H1 (cell line): ENCODE data around the gene MED10. TPM values are rescaled to one million over a fixed set of nuclear protein-coding genes. Genes with fewer than 3 reads are reported as not detected.

Experiments used
- CTCF ChIA-PET: fragments of 300-600 bp; sonication (Branson Sonifier 250); formaldehyde crosslinking; loops from one replicate; lab custom pipeline; 2021; ENCODE audit not compliant: partially characterized antibody; lab: Charles Lee
- POLR2A ChIA-PET: fragments of 300-600 bp; sonication (Branson Sonifier 250); formaldehyde crosslinking; loops from one replicate; lab custom pipeline; 2021; ENCODE audit warnings: inconsistent platforms; ENCODE audit not compliant: partially characterized antibody; lab: Charles Lee
- DNase-seq, 2 experiments: peaks; one replicate each; pipeline versions ENCODE4 v3.0.0 to v3.0.0-alpha.2; 2010 to 2022; ENCODE audit warnings: low spot score in 2 of 2, low read depth in 1 of 2, mixed read lengths in 1 of 2
- FAIRE-seq: peaks from 2 replicates; lab custom pipeline; 2011; peaks lifted over from hg19 to GRCh38; lab: Jason Lieb, UNC
- H2AFZ ChIP-seq: 2 replicates; pipeline ENCODE4 v1.8.1; 2012; ENCODE audit warnings: low read length, inconsistent platforms
- H2AK5ac ChIP-seq: 2 replicates; pipeline ENCODE4 v1.6.1; 2013; ENCODE audit warnings: low read depth, low read length
- H2BK120ac ChIP-seq: replicated peaks from 2 replicates; pipeline ENCODE3; 2013; ENCODE audit warnings: low read depth, low read length, inconsistent platforms
- H2BK12ac ChIP-seq: 2 replicates; pipeline ENCODE4 v1.6.1; 2013; ENCODE audit warnings: low read depth, low read length
- H2BK15ac ChIP-seq: 2 replicates; pipeline ENCODE4 v1.6.1; 2013; ENCODE audit warnings: low read length
- H2BK20ac ChIP-seq: 2 replicates; pipeline ENCODE4 v1.6.1; 2013; ENCODE audit warnings: low read length
- H2BK5ac ChIP-seq: 2 replicates; pipeline ENCODE4 v1.6.1; 2013; ENCODE audit warnings: low read depth, low read length
- H3K14ac ChIP-seq: 2 replicates; pipeline ENCODE4 v1.6.1; 2013; ENCODE audit warnings: inconsistent platforms; ENCODE audit not compliant: insufficient read length
- H3K18ac ChIP-seq: 2 replicates; pipeline ENCODE4 v1.6.1; 2013; ENCODE audit warnings: low read length; ENCODE audit errors: extremely low read depth
- H3K23ac ChIP-seq: 2 replicates; pipeline ENCODE4 v1.6.1; 2013; ENCODE audit warnings: inconsistent platforms; ENCODE audit not compliant: insufficient read length
- H3K23me2 ChIP-seq: 2 replicates; pipeline ENCODE4 v1.6.1; 2013; ENCODE audit warnings: low read depth, low read length
- H3K27ac ChIP-seq: 2 replicates; pipeline ENCODE4 v1.6.1; 2011; ENCODE audit warnings: low read depth, low read length, inconsistent platforms
- H3K27me3 ChIP-seq, 4 experiments: replicated peaks in 1 of 4; 1 replicate in 1 of 4; 2 replicates in 3 of 4; pipeline versions ENCODE4 v1.6.1 to v1.8.1; 2011 to 2013; ENCODE audit warnings: low read length in 3 of 4, mild to moderate bottlenecking in 3 of 4, inconsistent platforms in 2 of 4, mixed read lengths in 2 of 4, moderate library complexity in 1 of 4; ENCODE audit not compliant: control insufficient read depth in 3 of 4, insufficient read depth in 3 of 4; ENCODE audit errors: extremely low read depth in 1 of 4
- H3K36me3 ChIP-seq, 4 experiments: 2 replicates each; pipeline versions ENCODE4 v1.6.1 to v1.8.1; 2011 to 2013; ENCODE audit warnings: mild to moderate bottlenecking in 4 of 4, low read length in 3 of 4, moderate library complexity in 2 of 4, control low read depth in 1 of 4, inconsistent platforms in 1 of 4; ENCODE audit not compliant: insufficient read depth in 4 of 4, control insufficient read depth in 2 of 4
- H3K4ac ChIP-seq: replicated peaks from 2 replicates; pipeline ENCODE3; 2013; ENCODE audit warnings: low read length, low read depth, mixed read lengths, inconsistent platforms; ENCODE audit not compliant: insufficient read length
- H3K4me1 ChIP-seq, 4 experiments: replicated peaks in 1 of 4; 1 replicate in 1 of 4; 2 replicates in 3 of 4; pipeline versions ENCODE4 v1.6.1 to v1.8.1; 2011 to 2013; ENCODE audit warnings: low read length in 3 of 4, inconsistent platforms in 2 of 4, mixed read lengths in 1 of 4; ENCODE audit not compliant: insufficient read depth in 4 of 4, control insufficient read depth in 3 of 4
- H3K4me2 ChIP-seq, 2 experiments: 2 replicates each; pipeline versions ENCODE4 v1.6.1 to v1.8.1; 2011 to 2013; ENCODE audit warnings: low read depth in 2 of 2, low read length in 2 of 2, control low read depth in 1 of 2, inconsistent platforms in 1 of 2, mild to moderate bottlenecking in 1 of 2; ENCODE audit not compliant: insufficient read depth in 1 of 2
- H3K4me3 ChIP-seq, 4 experiments: fragments of 200-600, 300-600 bp in 1 of 4; sonication (generic), shearing (Covaris generic), sonication (Bioruptor Twin) in 1 of 4; 2 replicates each; pipeline versions ENCODE4 v1.5.1 to v1.8.1; 2011 to 2016; ENCODE audit warnings: low read length in 4 of 4, low read depth in 3 of 4, control low read depth in 2 of 4, inconsistent platforms in 2 of 4, mild to moderate bottlenecking in 2 of 4, mixed read lengths in 1 of 4, moderate library complexity in 1 of 4; ENCODE audit not compliant: insufficient read depth in 2 of 4; ENCODE audit errors: extremely low read depth in 1 of 4
- H3K56ac ChIP-seq: replicated peaks from 2 replicates; pipeline ENCODE3; 2013; ENCODE audit warnings: low read depth, mild to moderate bottlenecking, mixed read lengths, low read length, inconsistent platforms; ENCODE audit not compliant: insufficient read length
- H3K79me1 ChIP-seq: 2 replicates; pipeline ENCODE4 v1.6.1; 2013; ENCODE audit warnings: low read depth, low read length, control low read depth
- H3K79me2 ChIP-seq, 2 experiments: 2 replicates each; pipeline versions ENCODE4 v1.6.1 to v1.8.1; 2012 to 2013; ENCODE audit warnings: low read length in 2 of 2, mild to moderate bottlenecking in 2 of 2, inconsistent platforms in 1 of 2; ENCODE audit not compliant: insufficient read depth in 2 of 2, control insufficient read depth in 1 of 2
- H3K9ac ChIP-seq, 4 experiments: replicated peaks in 1 of 4; 1 replicate in 1 of 4; 2 replicates in 3 of 4; pipeline versions ENCODE4 v1.6.1 to v1.8.1; 2011 to 2013; ENCODE audit warnings: low read depth in 3 of 4, low read length in 3 of 4, control low read depth in 2 of 4, mild to moderate bottlenecking in 2 of 4, moderate library complexity in 2 of 4, inconsistent platforms in 1 of 4; ENCODE audit errors: extremely low read depth in 1 of 4
- H3K9me3 ChIP-seq, 2 experiments: 2 replicates each; pipeline versions ENCODE4 v1.6.1 to v1.8.1; 2012 to 2013; ENCODE audit warnings: mild to moderate bottlenecking in 2 of 2, moderate library complexity in 2 of 2, control low read depth in 1 of 2, inconsistent platforms in 1 of 2, low read depth in 1 of 2, low read length in 1 of 2, mixed read lengths in 1 of 2; ENCODE audit not compliant: insufficient read depth in 2 of 2
- H4K20me1 ChIP-seq, 2 experiments: replicated peaks in 1 of 2; 2 replicates each; pipeline versions ENCODE3 to v1.8.1; 2011 to 2013; ENCODE audit warnings: inconsistent platforms in 2 of 2, low read length in 2 of 2, mild to moderate bottlenecking in 1 of 2; ENCODE audit not compliant: insufficient read depth in 2 of 2, control insufficient read depth in 1 of 2
- H4K5ac ChIP-seq: 2 replicates; pipeline ENCODE4 v1.6.1; 2013; ENCODE audit warnings: low read length, low read depth, mixed read lengths, inconsistent platforms; ENCODE audit not compliant: insufficient read length
- H4K8ac ChIP-seq: 2 replicates; pipeline ENCODE4 v1.8.0; 2013; ENCODE audit warnings: mild to moderate bottlenecking, moderate library complexity, low read length, inconsistent platforms; ENCODE audit not compliant: insufficient read depth; ENCODE audit errors: extremely low read depth
- H4K91ac ChIP-seq: replicated peaks from 2 replicates; pipeline ENCODE3; 2013; ENCODE audit warnings: low read length, mixed read lengths, inconsistent platforms; ENCODE audit not compliant: insufficient read length
- CEBPB ChIP-seq: IDR thresholded peaks from 2 replicates; pipeline ENCODE4 v1.6.1; 2012; ENCODE audit warnings: low read depth, low read length
- EZH2 ChIP-seq: fragments of 200-600 bp; sonication (generic); IDR thresholded peaks from 2 replicates; pipeline ENCODE4 v1.7.1; 2012; ENCODE audit warnings: low read depth, mild to moderate bottlenecking, moderate library complexity, low read length, inconsistent platforms; ENCODE audit not compliant: severe bottlenecking
- JUND ChIP-seq: IDR thresholded peaks from 2 replicates; pipeline ENCODE4 v1.6.1; 2011; ENCODE audit warnings: mild to moderate bottlenecking, improper control_type of control experiment, low read length
- KDM5A ChIP-seq: fragments of 200-600 bp; IDR thresholded peaks from 2 replicates; pipeline ENCODE4 v1.7.1; 2012; ENCODE audit warnings: mild to moderate bottlenecking, low read length, inconsistent platforms, mixed read lengths
- SAP30 ChIP-seq: fragments of 300-600 bp; sonication (generic); IDR thresholded peaks from 2 replicates; pipeline ENCODE4 v1.7.1; 2012; ENCODE audit warnings: low read length, moderate library complexity, mild to moderate bottlenecking, inconsistent platforms; ENCODE audit not compliant: insufficient read depth, insufficient replicate concordance
- SP1 ChIP-seq: IDR thresholded peaks from 2 replicates; pipeline ENCODE4 v1.6.1; 2011; ENCODE audit warnings: low read depth, low read length
- SP2 ChIP-seq: IDR thresholded peaks from 2 replicates; pipeline ENCODE4 v1.6.1; 2012; ENCODE audit warnings: mild to moderate bottlenecking, low read length, inconsistent platforms
- SUZ12 ChIP-seq: fragments of 200-600 bp; sonication (generic); IDR thresholded peaks from 2 replicates; pipeline ENCODE4 v1.6.1; 2012; ENCODE audit warnings: mild to moderate bottlenecking, inconsistent platforms, low read length, moderate library complexity, mixed read lengths
- TEAD4 ChIP-seq: IDR thresholded peaks from 2 replicates; pipeline ENCODE4 v1.6.1; 2012; ENCODE audit warnings: low read depth, low read length, inconsistent platforms, mixed read lengths
- YY1 ChIP-seq: IDR thresholded peaks from 2 replicates; pipeline ENCODE4 v1.6.1; 2011; ENCODE audit warnings: low read depth, mild to moderate bottlenecking, low read length
- polyA plus RNA-seq, 7 experiments: library from polyadenylated mRNA; depleted of rRNA in 3 of 7; stranded (reverse) in 5 of 7; unstranded in 2 of 7; fragments of >200 nt in 5 of 7; fragments of 200-250 nt in 2 of 7; gene quantifications; 1 replicate in 5 of 7; 2 replicates in 1 of 7; 4 replicates in 1 of 7; pipeline versions ENCODE4 v1.2.1 to v1.2.3, GENCODE V29; 2011 to 2013; ENCODE audit warnings: missing spikeins in 2 of 7, mixed read lengths in 2 of 7
- total RNA-seq: library from RNA; stranded (reverse); fragmentation: NEBNext Ultra II Directional; extraction: Animal tissue kit (Norgen Biotek cat#: 25700); gene quantifications from 2 replicates; pipeline ENCODE4 v1.2.1, GENCODE V29; 2021
- TF ChIP-seq, protein P1 (sequence below): IDR thresholded peaks from 2 replicates; pipeline ENCODE4 v1.6.1; 2012; ENCODE audit warnings: inconsistent platforms
- TF ChIP-seq, protein P2 (sequence below): IDR thresholded peaks from 2 replicates; pipeline ENCODE4 v1.6.1; 2012; ENCODE audit warnings: inconsistent platforms
- TF ChIP-seq, protein P3 (sequence below): IDR thresholded peaks from 2 replicates; pipeline ENCODE4 v1.6.1; 2011; ENCODE audit warnings: low read depth, mild to moderate bottlenecking, low read length; ENCODE audit not compliant: insufficient read depth

Gene MED10
- total and polyA plus RNA-seq, 2 of the 8 experiments (the other 6 are each of a cell fraction or from before 2014, with no cell fraction given) = 20.1 to 23.2 TPM

DNA sequence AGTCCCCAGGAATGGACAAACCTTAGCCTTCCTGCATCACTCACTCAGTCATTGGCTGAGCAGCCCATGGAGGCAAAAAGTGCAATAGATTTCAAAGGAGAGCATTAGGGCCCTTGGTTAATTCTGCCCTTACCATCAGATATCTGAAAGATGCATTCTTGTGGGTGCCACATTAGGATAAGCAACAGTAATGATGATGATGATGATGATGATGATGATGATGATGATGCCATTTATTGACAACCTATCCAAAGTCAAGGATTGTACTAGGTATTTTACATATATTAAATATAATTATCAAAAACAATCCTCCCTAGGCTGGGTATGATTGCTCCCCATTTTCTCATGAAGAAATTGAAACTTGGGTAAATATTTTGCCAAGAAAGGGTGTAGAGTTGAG, 9.6 kb upstream of the MED10 start:
- Histone ChIP-seq H3K18ac (no peak overlapping the region), H3K27me3 (no peaks in the 10 kb centered on the region), H4K20me1 (no peaks in the 10 kb centered on the region), H3K9me3 (no peaks in the 10 kb centered on the region), H2BK15ac (no peak overlapping the region), H2BK12ac (no peak overlapping the region), H2BK20ac (no peak overlapping the region), H3K4ac (no peak overlapping the region), H3K79me2 (no peaks in the 10 kb centered on the region), H2AK5ac (no peak overlapping the region), H4K5ac (no peak overlapping the region), H3K9ac (no peak overlapping the region), H4K8ac (no peak overlapping the region), H3K56ac (no peak overlapping the region), H4K91ac (no peak overlapping the region), H3K79me1 (no peaks in the 10 kb centered on the region), H3K4me2 (no peak overlapping the region), H2AFZ (no peak overlapping the region), H3K4me3 (no peak overlapping the region), H3K23ac (no peak overlapping the region), H3K23me2 (no peaks in the 10 kb centered on the region), H3K14ac (no peak overlapping the region), H2BK120ac (no peak overlapping the region), H3K4me1 (peaks cover 0 to 9% (median 2%) of the 10 kb centered on the region in 4 experiments; a peak in 2 of 7 replicates), H3K36me3 (no peaks in the 10 kb centered on the region), H2BK5ac (no peak overlapping the region), H3K27ac (no peak overlapping the region)
- CTCF ChIA-PET = interaction anchor here (0.6 to 0.7 kb wide), 2 partner anchors 83 to 149 kb away, joined by 3 read pairs; no protein-coding TSS in a partner anchor
- POLR2A ChIA-PET = no interaction called here
- DNase-seq = no peak
- FAIRE-seq = no peak
- TF ChIP-seq SP1 (no peak), SP2 (no peak), SAP30 (no peak), KDM5A (no peak), JUND (no peak), CEBPB (no peak), EZH2 (no peak), SUZ12 (no peak), TEAD4 (no peak), YY1 (no peak)
- TF ChIP-seq, protein P1, sequence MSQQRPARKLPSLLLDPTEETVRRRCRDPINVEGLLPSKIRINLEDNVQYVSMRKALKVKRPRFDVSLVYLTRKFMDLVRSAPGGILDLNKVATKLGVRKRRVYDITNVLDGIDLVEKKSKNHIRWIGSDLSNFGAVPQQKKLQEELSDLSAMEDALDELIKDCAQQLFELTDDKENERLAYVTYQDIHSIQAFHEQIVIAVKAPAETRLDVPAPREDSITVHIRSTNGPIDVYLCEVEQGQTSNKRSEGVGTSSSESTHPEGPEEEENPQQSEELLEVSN = no peak
- TF ChIP-seq, protein P2, sequence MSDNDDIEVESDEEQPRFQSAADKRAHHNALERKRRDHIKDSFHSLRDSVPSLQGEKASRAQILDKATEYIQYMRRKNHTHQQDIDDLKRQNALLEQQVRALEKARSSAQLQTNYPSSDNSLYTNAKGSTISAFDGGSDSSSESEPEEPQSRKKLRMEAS = no peak
- TF ChIP-seq, protein P3, sequence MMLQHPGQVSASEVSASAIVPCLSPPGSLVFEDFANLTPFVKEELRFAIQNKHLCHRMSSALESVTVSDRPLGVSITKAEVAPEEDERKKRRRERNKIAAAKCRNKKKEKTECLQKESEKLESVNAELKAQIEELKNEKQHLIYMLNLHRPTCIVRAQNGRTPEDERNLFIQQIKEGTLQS = no peak
